ENCODE measurements around the gene CTNNA2.

CTNNA2 gene

GRCh38 chr2:80105015-80105640 is 592.3 kb downstream of the CTNNA2 start:
- H3K4me3 ChIP-seq (replicated peaks in 1 of 2; ENCODE audit: low read depth in 2 of 2, low read length in 2 of 2): no peak overlapping the region
- DNase-seq (ENCODE audit: low read depth in 2 of 2): no peak
- TF ChIP-seq, protein P1, sequence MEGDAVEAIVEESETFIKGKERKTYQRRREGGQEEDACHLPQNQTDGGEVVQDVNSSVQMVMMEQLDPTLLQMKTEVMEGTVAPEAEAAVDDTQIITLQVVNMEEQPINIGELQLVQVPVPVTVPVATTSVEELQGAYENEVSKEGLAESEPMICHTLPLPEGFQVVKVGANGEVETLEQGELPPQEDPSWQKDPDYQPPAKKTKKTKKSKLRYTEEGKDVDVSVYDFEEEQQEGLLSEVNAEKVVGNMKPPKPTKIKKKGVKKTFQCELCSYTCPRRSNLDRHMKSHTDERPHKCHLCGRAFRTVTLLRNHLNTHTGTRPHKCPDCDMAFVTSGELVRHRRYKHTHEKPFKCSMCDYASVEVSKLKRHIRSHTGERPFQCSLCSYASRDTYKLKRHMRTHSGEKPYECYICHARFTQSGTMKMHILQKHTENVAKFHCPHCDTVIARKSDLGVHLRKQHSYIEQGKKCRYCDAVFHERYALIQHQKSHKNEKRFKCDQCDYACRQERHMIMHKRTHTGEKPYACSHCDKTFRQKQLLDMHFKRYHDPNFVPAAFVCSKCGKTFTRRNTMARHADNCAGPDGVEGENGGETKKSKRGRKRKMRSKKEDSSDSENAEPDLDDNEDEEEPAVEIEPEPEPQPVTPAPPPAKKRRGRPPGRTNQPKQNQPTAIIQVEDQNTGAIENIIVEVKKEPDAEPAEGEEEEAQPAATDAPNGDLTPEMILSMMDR (IDR thresholded peaks at IDR 0.05; ENCODE audit: low read depth, low read length): no peak

- no peak for DNase-seq (ENCODE audit: low read depth in 2 of 2)
- no peak overlapping the region for H3K4me3 ChIP-seq (replicated peaks in 1 of 2; ENCODE audit: low read depth in 2 of 2, low read length in 2 of 2)
- TF ChIP-seq, protein P1 (IDR thresholded peaks at IDR 0.05; ENCODE audit: low read depth, low read length): no peak
Observed at GRCh38 chr2:80111185-80111584, 598.3 kb downstream of the CTNNA2 start.

- H3K4me3 ChIP-seq (replicated peaks in 1 of 2; ENCODE audit: low read depth in 2 of 2, low read length in 2 of 2): no peak overlapping the region
- TF ChIP-seq, protein P1 (IDR thresholded peaks at IDR 0.05; ENCODE audit: low read depth, low read length): no peak
- DNase-seq (ENCODE audit: low read depth in 2 of 2): no peak
Observed at GRCh38 chr2:80112790-80113189, 599.9 kb downstream of the CTNNA2 start.

DNA sequence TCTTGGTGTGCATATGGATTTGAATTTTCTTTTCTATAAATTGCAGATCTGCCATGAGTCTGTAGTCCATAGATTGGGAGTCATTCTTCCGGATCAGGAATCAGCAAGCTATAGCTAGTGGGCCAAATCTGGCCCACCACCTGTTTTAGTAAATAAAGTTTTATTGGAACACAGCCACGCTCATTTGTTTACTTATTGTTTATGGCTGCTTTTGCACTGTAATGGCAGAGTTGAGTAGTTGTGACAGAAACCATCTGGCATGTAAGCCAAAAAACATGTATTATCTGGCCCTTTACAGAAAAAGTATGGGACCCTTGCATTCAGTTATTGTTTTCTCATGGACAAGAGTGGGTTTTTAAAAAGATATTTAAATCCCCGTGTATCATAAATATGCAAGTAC is 600.5 kb downstream of the CTNNA2 start:
- no peak overlapping the region for H3K4me3 ChIP-seq (replicated peaks in 1 of 2; ENCODE audit: low read depth in 2 of 2, low read length in 2 of 2)
- TF ChIP-seq, protein P1 (IDR thresholded peaks at IDR 0.05; ENCODE audit: low read depth, low read length): no peak
- no peak for DNase-seq (ENCODE audit: low read depth in 2 of 2)

GRCh38 chr2:80114812-80115211 is 602.0 kb downstream of the CTNNA2 start:
- H3K4me3 ChIP-seq (replicated peaks in 1 of 2; ENCODE audit: low read depth in 2 of 2, low read length in 2 of 2): no peak overlapping the region
- no peak for DNase-seq (ENCODE audit: low read depth in 2 of 2)
- TF ChIP-seq, protein P1 (IDR thresholded peaks at IDR 0.05; ENCODE audit: low read depth, low read length): no peak

DNA sequence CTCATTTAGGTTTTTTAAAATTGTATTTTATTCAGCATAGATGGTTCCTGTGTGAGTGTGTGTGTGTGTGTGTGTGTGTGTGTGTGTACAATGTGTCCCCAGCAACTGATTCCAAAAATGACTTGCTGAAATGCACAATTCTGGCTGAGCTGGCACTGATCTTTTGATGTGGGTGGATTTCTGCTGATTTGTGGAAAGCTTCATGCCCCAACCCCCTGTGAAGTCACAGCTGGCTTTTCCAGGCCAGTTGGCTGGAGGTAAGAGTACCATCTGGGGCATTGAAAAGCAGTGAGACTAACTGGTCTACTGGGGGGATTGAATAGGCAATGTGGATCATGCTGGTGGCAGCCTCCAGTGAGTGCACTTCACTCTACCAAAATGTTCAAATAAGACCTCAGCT is 604.5 kb downstream of the CTNNA2 start:
- DNase-seq (ENCODE audit: low read depth in 2 of 2): no peak
- TF ChIP-seq, protein P1 (IDR thresholded peaks at IDR 0.05; ENCODE audit: low read depth, low read length): no peak
- no peak overlapping the region for H3K4me3 ChIP-seq (replicated peaks in 1 of 2; ENCODE audit: low read depth in 2 of 2, low read length in 2 of 2)

GRCh38 chr2:80120866-80121265 is 608.0 kb downstream of the CTNNA2 start:
- no peak overlapping the region for H3K4me3 ChIP-seq (replicated peaks in 1 of 2; ENCODE audit: low read depth in 2 of 2, low read length in 2 of 2)
- no peak for DNase-seq (ENCODE audit: low read depth in 2 of 2)
- TF ChIP-seq, protein P1 (IDR thresholded peaks at IDR 0.05; ENCODE audit: low read depth, low read length): no peak

Measured in cardiac fibroblast (primary cell).